DOHH2 (cell line): Measurements from ENCODE around the gene KRTAP12-3.

Source experiments
- EZH2phosphoT487 ChIP-seq: fragments of 200-600 bp; sonication (generic); IDR thresholded peaks from 2 replicates; pipeline ENCODE4 v1.6.1; 2017; ENCODE audit warnings: borderline replicate concordance, mild to moderate bottlenecking, antibody characterized with exemption, low read length, moderate library complexity, mixed read lengths
- TF ChIP-seq, protein P1 (sequence below): fragments of 200-600 bp; sonication (generic); IDR thresholded peaks from one replicate; pipeline ENCODE4 v1.5.1; 2014; ENCODE audit warnings: antibody characterized with exemption, mild to moderate bottlenecking, low read depth, low read length; ENCODE audit not compliant: poor library complexity, severe bottlenecking

- TF ChIP-seq, protein P1, sequence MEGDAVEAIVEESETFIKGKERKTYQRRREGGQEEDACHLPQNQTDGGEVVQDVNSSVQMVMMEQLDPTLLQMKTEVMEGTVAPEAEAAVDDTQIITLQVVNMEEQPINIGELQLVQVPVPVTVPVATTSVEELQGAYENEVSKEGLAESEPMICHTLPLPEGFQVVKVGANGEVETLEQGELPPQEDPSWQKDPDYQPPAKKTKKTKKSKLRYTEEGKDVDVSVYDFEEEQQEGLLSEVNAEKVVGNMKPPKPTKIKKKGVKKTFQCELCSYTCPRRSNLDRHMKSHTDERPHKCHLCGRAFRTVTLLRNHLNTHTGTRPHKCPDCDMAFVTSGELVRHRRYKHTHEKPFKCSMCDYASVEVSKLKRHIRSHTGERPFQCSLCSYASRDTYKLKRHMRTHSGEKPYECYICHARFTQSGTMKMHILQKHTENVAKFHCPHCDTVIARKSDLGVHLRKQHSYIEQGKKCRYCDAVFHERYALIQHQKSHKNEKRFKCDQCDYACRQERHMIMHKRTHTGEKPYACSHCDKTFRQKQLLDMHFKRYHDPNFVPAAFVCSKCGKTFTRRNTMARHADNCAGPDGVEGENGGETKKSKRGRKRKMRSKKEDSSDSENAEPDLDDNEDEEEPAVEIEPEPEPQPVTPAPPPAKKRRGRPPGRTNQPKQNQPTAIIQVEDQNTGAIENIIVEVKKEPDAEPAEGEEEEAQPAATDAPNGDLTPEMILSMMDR, result no peak
- no peak for TF ChIP-seq EZH2phosphoT487
These were observed 48.4 kb downstream of the KRTAP12-3 start for GRCh38 chr21:44706026-44706705.
